ENCODE measurements around the gene SLC1A2.
A peak's percentile ranks its signal among the peaks of the same experiment; 100 is the strongest.

Gene SLC1A2

DNA sequence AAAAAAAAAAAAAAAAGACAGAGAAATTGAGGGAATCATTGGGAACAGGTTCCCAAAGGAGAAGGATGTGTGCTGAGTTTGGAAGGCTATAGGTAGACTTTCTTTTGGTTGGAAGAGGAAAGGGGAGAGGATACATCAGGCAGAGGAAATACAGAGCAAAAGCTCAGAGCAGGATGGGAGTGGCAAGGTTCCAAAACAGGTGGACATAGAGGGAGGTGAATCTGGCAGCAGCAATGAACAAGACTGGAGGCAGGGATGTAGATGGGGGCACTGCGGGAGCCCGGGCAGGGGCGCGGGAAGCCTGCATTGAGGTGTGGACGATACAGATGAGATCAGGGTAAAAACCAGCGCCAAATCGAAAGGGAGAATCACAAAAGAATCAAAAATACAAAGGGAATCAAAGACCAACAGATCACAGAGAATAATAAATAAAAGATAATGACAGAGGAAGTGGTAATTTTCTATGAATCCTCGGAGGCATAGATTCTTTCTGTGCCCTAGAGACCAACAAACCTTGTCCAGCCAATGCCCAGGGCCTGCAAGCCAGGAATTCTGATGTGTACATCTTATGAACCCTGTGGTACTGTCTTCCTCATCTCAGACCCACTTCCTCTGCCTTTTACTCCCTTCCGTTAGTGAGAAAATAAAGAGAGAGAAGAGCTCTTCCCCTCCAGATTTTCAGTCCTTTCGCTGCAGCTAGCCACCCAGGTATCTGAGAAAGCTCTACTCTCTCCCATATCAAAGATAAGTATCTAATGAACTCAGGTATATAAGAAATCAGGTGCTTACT is 70.3 kb downstream of the SLC1A2 start:
- DNase-seq (ENCODE audit: low read depth, low spot score), result no peak

DNA sequence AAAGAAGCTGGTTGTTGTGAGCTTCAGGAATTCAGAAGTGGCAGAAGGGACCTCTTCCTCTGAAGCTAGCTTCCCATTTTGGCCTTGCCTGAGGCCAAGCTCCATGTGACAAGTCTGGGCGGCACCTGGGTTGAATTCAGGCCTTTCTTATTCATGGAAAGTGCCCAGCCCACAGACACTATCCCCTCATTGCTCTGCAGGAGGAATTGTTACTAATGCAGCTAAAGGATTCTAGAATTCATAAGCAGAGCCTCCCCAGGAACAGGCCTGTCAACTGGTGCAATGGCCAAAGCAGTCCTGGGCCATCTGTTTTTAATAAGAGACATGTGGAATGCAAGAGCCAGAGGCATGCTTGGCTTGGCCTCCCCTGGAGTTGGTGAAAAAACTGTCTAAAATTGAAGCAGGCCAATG is 71.4 kb downstream of the SLC1A2 start:
- DNase-seq (ENCODE audit: low read depth, low spot score), result peak; percentile 29

DNA sequence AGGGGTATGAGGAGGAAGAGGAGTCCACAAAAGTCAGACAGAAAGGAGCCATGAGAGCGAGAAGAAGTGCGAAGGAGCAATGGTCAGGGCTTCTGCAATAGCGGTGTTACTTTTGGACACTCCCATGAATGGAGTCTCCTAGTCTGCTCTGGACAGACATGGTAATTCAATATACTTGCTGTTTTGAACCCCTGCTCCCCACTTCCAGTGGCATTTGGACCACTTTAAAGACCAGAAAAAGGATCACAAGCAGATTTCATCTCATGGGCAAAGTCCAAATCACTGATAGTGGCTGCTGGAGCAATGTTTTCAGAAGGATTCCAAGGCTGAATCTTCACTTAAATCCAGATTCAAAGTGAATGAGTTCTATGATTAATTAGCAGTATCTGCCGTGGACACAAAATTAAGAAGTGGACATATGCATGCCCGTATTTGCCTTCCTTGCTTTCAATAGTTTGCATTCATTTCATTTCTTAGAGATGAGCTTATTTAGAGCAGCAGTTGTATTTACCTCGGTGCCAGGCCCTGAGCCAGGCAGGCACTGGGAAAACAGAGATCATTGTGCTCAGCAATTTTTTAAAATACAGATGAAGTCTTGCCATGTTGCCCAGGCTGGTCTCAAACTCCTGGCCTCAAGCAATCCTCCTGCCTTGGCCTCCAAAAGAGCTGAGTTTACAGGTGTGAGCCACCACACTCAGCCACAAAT is 72.0 kb downstream of the SLC1A2 start:
- DNase-seq (ENCODE audit: low read depth, low spot score), result no peak

DNA sequence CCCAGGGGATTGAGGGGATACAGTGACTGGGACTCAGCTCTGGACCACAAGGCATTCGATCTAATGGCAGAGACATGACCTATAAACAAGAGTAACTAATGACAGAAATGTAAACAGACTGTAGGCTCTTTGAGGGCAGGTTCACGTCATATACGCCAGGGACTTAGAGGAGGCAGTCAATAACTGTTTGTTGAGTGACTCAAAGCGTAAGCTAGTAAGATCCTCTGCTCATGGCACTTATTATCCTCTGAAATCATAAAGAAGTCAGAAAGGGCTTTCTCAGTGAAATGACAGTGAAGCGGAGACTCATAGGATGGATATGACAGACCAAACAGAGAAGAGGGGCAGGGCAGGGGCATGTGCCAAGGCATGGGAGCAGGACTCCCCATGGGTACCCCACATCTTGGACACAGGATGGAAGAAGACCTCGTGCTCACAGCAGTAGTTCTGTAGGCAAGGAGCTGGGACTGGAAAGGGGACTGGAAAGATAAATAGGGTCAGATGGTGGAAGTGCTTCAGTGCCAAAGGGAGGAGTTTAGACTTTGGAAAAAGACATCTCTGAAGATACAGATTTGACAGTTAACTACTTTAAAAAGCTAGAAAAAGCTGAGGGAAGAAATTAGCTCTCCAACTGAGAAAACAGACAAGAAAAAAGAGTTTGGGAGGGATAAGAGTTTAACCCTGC is 72.7 kb downstream of the SLC1A2 start:
- DNase-seq (ENCODE audit: low read depth, low spot score), result no peak

DNA sequence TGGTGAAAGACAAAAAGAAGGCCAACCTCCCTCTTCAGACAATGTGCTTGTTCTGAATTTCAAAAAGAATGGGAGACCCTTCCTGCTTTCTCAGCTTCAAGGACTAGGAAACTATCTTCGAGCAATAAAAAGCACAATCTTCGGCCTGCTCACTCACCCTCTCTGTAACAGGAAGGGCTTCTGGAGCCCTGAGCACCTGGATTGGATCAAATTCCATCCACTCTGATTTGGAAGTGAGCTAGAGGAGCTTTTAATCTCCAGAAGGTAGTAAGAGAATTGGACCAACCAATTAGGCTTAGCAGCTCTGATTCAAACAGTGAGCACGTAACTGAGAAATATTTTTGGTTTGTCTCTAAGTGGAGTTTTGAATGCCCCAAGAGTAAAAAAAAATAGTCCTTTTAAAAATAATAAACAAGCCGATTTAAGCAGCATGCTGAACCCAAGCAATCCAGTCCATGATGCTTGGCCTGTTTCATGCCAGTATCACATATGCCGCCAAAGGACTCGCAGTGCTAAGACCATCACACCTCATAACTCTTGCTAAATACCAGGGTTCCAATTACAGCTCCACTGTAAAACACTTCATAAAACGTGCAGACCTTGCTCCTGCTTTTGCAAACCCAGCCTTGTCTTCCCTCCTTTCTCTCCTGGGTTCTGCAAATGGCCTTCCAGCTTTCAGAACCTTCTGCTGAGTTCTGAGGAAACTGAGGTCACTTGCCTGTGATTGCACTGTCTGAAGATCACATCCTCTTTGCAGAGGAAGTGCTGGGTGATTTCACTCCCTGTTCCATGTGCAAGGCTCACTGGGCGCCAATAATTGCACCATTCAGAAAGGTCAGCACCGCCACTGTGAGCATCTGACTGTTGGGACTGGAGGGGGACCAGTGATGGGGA is 74.4 kb downstream of the SLC1A2 start:
- no peak for DNase-seq (ENCODE audit: low read depth, low spot score)

DNA sequence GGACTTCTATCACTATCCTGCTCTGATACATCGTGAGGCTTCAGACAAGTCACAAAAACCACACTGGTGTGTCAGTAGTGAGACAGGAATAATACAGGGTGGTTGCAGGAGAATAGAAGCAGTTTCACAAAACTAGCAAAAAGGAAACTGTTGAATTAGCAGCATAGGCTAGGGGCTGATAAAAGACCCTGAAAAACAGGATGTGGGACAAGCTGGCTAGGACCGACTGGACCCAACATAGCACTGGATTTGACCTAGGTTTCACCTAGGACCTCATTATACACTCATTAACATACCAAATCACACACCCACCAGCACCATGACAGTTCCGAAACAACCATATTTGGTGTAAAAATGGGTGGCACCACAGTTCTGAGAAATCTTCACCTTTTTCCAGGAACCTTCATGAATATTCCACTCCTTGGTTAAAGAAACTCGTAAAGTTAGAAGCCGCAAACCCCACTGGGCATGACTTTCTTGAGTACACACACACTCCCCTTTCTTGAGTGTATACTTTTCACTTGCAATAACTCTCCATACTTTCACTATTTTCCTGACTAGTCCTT is 76.2 kb downstream of the SLC1A2 start:
- DNase-seq (ENCODE audit: low read depth, low spot score), result no peak

DNA sequence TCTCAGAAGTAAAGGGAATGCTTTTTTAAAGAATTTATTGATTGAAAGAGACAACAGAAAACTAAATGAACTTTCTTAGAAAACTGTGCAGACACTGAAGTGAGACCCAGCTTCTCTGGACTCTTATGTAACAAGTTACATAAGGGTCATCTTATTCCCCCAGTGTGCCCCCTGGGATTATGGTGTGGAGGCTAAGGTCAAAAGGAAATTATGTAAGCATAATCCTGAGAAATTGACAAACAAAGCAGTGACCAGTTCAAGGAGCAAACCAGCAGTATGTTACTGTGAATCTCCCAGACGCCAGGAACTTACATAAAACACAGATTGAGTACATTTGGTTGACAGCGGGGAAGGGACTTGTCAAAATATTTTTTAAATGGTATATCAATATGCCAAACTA is 78.6 kb downstream of the SLC1A2 start:
- no peak for DNase-seq (ENCODE audit: low read depth, low spot score)

DNA sequence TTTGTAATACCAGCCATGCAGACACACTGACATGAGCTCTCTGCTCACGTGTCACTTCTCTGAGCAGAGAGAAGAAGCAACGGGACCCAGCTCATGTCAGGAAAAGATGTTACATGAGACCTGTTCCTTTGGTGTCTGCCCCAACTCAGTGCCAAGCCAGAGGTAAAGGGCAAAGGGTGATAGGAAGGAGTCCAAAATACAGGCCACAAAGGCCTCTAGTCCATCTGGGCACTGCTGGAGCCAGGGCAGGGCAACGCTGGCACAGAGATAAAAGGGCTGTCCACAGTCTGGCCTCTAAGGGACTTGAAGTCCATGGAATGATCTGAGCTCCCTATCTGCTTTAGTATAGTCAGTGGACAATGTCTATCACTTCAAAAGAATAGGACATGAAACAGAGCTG is 79.3 kb downstream of the SLC1A2 start:
- no peak for DNase-seq (ENCODE audit: low read depth, low spot score)

DNA sequence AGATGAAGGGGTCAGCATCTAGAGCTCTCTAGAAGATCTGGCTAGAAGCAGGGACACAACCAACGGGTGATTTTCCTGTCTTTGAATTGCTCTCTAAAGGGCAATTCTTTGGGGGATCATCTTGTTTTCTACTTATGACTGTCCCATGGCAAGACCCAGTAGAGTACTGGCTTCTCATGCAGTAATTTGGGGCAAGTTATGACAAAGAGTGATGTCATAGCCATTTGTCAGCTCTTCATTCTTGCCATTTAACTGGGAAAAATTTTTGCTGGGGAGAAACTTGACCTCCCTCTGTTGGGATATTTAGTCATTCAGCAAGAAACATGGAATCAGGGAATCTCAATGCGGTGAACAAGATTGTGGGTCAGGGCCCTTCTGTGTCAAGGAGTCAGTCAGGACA is 80.4 kb downstream of the SLC1A2 start:
- DNase-seq (ENCODE audit: low read depth, low spot score), result no peak

DNA sequence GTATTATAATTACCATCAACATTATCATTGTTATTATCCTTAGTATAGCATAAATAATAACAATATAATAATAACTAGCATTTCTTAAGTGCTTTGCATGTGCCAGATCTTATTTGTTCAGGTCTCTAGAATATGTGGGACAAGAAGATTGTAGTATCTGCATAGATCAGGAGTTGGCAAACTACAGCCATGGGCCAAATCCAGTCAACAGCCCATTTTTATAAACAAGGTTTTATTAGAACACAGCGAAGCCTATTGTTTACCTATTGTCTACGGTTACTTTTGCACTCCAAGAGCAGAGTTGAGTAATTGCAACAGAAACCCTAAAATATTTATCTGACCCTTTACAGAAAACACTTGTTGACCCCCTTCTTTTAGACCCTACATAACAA is 81.4 kb downstream of the SLC1A2 start:
- no peak for DNase-seq (ENCODE audit: low read depth, low spot score)

DNA sequence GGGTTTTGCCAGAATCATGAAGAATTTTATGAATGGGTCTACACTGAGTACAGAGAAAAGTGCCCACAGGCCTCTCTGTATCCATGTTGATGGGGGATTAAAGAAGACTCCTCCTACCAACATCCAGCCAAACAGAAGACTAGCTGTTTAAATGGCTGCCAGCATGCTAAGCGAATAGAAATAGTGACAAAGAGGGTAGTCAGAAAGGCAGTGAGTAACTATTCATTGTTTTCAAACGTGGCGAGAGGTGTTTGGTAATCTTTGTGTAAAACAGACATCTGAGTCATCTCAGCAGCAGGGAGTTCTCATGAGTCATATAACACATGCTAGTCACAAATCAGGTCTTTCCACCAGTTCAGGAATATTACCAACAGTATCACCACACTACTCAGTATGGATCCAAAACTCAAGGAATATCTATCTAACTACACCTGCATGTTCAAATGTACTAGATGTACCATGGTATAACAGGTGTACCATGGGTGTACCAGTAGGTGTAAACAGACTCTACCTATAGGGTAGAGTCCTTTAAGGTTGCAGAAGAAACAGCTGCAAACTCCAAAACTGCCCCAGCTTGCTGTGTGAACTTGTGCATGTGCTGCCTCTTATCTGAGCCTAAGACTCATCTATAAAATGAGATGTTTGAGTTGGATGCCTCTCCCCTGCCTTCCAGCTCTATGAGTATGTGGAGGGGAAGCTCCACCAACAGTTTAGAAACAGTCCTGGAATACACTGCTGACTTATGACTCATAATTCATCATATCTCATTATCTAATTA is 82.0 kb downstream of the SLC1A2 start:
- peak; percentile 91 for DNase-seq (ENCODE audit: low read depth, low spot score)

DNA sequence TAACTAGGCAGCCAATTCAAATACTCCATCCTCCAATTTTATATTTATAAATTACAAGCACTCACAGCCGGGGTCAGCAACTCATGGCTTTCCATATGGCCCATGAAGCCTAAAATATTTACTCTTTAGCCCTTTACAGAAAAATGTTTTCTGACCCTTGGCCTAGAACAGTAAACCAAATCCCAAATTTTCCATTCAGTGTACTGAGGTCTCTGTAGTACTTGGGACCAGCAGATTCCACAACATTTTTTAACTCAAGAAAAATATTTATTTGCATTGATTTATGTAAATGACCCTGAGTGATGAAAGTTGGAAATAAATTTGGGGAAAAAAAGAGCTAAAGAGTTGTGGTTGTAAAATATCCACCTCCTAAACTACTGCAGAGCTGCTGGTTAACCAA is 82.6 kb downstream of the SLC1A2 start:
- no peak for DNase-seq (ENCODE audit: low read depth, low spot score)

DNA sequence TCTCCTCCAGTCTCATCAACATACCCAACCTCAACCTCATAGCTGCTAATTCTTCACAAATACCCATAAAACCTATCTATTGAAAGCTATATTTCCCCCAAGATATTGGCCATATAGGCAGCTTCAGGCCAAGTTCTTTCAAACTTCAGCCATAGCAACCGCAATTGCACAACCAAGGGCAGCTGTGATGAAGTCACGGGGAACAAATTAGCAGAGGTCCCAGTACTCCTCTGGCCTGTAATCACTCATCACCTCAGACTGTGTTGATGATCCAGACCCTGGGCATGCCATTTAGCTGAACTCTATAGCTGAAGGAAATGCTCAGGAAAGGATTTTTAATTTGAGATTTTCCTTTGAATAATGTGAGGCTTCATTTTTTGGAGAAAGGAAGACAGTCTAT is 84.1 kb downstream of the SLC1A2 start:
- DNase-seq (ENCODE audit: low read depth, low spot score), result no peak

DNA sequence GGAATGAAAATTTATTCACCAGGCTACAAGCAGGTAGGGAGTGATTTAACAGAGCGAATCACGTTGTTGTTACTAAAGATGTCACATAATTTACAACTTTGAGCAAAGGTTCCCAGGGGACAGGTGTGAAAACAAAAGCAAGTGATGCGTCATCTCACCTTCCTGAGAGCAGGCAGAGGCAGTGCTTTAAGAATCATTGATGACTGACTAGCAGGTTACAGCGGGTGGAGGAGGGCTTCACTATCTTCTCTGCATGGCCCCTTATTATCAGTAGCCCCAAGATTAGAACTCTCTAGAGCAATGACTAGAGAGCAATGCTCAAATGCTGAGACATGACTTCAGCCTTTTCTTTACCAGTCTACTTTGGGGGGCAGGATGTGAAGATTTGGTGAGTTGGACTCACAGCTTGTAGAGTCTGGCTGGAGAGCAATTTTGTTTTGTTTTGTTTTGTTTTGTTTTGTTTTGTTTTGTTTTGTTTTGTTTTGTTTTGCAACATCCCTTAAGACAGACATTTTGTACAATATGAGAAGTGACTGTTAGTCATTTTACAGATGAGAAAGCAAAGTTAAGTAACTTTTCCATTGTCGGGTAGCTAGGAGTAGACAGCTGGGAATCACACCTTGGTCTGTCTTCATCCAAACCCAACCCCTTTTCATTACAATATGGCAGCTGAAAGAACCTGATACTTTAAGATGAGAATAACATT is 84.8 kb downstream of the SLC1A2 start:
- no peak for DNase-seq (ENCODE audit: low read depth, low spot score)

DNA sequence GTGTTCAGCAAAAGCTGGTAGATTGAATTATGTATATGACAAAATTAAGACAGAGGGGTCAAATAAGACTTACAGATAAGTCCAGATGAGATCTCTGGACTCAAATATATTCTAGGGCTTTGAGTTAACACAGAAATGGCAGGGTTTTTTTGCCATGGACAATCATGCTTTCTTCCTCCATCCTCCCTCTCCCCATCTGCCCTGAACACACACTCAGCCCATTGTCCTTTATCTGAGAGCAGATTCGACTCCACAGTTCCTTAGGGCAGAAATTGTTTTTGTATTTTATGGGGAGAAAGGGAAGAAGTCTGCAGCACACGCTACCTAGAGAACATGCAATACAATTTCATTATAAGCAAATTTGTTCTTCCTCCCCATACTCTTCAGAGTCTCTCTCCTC is 86.8 kb downstream of the SLC1A2 start:
- DNase-seq (ENCODE audit: low read depth, low spot score), result no peak

DNA sequence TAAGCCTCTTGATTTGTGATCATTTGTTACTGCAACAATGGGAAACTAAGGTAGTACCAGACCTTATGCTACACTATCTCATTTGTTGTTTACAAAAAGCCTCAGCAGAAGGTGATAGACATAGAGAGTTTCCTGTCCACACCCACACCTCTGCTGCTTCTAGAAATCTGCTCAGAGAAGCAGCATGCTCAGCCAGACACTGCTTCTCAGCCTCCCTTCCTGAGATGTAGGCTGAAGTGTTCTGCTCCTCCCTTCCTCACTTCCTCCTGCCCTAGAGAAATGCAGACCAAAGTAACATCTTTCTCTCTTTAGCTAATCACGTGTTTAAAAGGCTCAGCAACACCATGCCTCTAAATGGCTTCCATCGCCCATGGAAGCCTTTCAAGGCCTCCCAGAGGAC is 88.4 kb downstream of the SLC1A2 start:
- DNase-seq (ENCODE audit: low read depth, low spot score), result no peak

DNA sequence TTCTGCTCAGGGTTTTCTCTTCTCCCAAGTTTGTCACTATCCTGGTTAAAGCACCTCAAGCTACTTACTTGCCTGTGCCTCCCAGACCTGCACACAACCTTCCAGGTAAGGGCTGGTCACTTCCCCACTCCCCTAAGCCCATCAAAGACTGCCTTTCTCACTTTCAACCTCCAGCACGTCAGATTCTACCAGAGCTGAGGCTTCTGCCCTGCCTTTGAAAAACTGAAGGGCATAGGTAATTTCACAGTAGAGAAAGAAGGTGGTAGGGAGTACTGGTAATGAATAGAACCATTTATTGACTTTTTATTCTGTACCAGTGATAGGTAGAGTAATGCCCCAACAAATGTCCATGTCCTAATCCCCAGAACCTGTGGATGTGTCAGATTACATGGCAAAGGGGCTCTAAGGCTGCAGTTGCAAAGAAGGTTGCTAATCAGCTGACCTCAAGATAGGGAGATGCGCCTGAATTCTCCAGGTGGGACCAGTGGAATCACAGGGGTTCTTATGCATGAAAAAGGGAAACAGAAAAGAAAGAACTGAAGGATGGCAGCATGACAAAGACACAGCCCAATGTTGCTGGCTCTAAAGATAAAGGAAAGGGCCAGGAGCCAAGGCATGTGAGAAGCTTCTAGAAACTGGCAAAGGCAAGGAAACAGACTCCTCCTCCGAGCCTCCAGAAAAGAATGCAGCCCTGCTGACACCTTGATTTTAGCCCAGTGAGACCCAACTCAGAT is 89.0 kb downstream of the SLC1A2 start:
- no peak for DNase-seq (ENCODE audit: low read depth, low spot score)

DNA sequence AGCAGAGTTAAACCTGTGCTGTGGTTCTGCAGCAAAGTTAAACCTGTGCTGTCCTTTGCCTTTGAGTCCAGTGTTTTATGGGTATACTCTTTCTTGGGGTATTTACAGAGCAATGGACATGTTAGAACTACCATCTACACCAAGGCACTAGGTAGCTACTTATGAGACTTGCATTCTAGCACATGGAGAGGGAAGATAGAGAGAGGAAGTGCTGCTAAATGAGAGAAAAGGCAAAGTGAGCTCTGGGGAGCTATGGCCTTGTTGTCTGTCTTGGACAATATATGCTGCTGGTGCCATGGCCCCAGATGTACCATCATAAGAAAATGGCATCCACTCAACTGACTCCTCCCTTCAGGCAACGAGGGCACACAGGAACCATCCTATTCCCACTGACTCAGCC is 91.5 kb downstream of the SLC1A2 start:
- no peak for DNase-seq (ENCODE audit: low read depth, low spot score)

DNA sequence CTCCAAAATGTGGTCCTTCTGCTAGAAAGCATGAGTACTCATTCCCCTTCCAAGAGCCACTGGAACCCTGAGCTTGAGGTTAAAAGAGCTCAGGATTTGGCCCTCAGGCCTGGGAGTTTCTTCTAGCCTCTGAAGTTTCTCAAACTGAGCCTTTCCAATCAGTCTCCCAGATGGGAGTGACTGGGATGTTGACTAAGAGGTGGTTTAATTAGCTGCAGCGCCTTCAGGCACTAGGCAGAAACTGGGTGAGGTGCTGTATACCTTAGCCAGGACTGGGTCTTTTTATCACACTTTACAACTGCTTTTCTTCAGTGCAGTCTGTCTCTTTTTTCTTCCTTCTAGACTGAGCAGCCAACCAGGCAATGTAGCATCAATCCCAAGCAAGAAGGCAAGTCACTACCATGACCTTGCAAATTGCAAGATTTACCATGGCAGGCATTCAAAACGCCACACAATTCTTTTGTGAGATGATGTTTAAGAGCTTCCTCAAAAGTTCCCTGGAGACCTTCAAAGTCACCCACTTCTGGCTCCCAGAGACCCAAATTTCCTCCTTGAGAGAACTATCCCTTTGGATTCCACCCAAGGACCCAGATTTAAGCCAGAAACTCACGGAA is 93.0 kb downstream of the SLC1A2 start:
- DNase-seq (ENCODE audit: low read depth, low spot score), result no peak

Data from astrocyte of the hippocampus (primary cell).